Neutrophil (primary cell): ENCODE results near the gene BCCIP.

ENCODE experiments used
- H3K27ac ChIP-seq: fragments of 200-600 bp; sonication (generic); 2 replicates; pipeline ENCODE4 v1.5.1; 2016; ENCODE audit warnings: mild to moderate bottlenecking, moderate library complexity
- H3K27me3 ChIP-seq: fragments of 200-600 bp; sonication (generic); 2 replicates; pipeline ENCODE4 v1.6.0; 2016; ENCODE audit warnings: mild to moderate bottlenecking
- H3K36me3 ChIP-seq: fragments of 200-600 bp; sonication (generic); 2 replicates; pipeline ENCODE4 v1.5.1; 2017
- H3K4me1 ChIP-seq, 2 experiments: fragments of 200-600 bp in 1 of 2; sonication (generic) in 1 of 2; 1 replicate in 1 of 2; 2 replicates in 1 of 2; pipeline versions ENCODE4 v1.5.1 to v1.6.1; 2013 to 2016; ENCODE audit warnings: low read depth in 1 of 2, low read length in 1 of 2, mild to moderate bottlenecking in 1 of 2, moderate library complexity in 1 of 2; ENCODE audit not compliant: control insufficient read depth in 1 of 2, insufficient read depth in 1 of 2
- H3K4me3 ChIP-seq, 2 experiments: fragments of 200-600 bp in 1 of 2; sonication (generic) in 1 of 2; 1 replicate in 1 of 2; 2 replicates in 1 of 2; pipeline ENCODE4 v1.5.1; 2013 to 2016; ENCODE audit warnings: low read depth in 1 of 2, low read length in 1 of 2, mild to moderate bottlenecking in 1 of 2, moderate library complexity in 1 of 2
- H3K9me3 ChIP-seq: fragments of 200-600 bp; sonication (generic); 2 replicates; pipeline ENCODE4 v1.5.1; 2016
- TF ChIP-seq, protein P1 (sequence below): fragments of 200-600 bp; sonication (generic); IDR thresholded peaks from 2 replicates; pipeline ENCODE4 v1.5.1; 2016; ENCODE audit warnings: antibody characterized with exemption

Gene BCCIP

DNA sequence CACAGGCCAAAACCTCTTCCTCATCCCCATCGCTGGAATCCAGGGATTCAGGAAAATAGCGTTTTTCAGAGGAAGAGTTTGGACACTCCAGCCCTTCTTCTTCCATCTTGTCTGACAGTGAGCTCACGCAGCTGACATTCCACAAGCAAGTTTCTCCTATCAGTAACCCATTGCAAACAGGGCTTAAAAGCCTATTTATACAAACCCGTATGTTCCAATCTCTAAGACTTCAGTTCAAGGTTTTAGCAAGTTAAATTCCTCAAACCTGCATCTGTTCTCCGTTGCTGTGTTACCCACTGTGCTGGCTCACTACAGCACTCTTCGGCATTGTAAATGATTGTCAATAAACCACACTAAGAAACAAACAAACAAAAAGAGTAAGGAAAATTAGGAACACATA, 57.4 kb downstream of the BCCIP start:
- TF ChIP-seq, protein P1, sequence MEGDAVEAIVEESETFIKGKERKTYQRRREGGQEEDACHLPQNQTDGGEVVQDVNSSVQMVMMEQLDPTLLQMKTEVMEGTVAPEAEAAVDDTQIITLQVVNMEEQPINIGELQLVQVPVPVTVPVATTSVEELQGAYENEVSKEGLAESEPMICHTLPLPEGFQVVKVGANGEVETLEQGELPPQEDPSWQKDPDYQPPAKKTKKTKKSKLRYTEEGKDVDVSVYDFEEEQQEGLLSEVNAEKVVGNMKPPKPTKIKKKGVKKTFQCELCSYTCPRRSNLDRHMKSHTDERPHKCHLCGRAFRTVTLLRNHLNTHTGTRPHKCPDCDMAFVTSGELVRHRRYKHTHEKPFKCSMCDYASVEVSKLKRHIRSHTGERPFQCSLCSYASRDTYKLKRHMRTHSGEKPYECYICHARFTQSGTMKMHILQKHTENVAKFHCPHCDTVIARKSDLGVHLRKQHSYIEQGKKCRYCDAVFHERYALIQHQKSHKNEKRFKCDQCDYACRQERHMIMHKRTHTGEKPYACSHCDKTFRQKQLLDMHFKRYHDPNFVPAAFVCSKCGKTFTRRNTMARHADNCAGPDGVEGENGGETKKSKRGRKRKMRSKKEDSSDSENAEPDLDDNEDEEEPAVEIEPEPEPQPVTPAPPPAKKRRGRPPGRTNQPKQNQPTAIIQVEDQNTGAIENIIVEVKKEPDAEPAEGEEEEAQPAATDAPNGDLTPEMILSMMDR = no peak
- H3K36me3 ChIP-seq = no peaks in the 10 kb centered on the region
- no peaks in the 10 kb centered on the region for H3K9me3 ChIP-seq
- H3K27me3 ChIP-seq = no peaks in the 10 kb centered on the region
- H3K4me1 ChIP-seq = no peaks in the 10 kb centered on the region
- no peak overlapping the region for H3K4me3 ChIP-seq
- no peak overlapping the region for H3K27ac ChIP-seq

DNA sequence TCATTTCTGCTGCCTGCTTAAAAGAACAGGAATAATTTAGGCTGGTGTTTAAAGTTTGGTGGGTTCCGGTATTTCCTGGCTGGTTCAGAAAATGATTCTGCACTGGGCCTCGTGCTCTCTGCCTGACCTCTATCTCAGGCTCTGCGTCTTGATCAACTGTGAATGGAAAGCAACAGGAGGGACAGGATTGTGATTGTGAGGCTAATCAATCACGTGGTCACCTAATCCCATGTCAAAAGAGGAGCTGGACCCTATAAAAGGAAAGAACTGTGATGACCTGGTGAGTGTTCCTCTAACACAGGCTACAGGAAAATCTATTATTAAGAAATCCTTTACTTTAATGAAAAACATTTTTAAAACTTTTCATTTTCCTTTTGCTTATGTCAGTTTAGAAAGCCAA, 57.8 kb downstream of the BCCIP start, which contains the start of gene DHX32:
TSS of gene DHX32 (minus strand) at position 101 of the 400 bp plus-strand sequence. CDS start 468 bp downstream, outside the sequence.
- Histone ChIP-seq H3K27ac (no peak within 1 kb of the TSS), H3K27me3 (no peaks in the 10 kb centered on the region), H3K36me3 (no peaks in the 10 kb centered on the region), H3K9me3 (no peaks in the 10 kb centered on the region), H3K4me3 (no peak within 1 kb of the TSS), H3K4me1 (no peaks in the 10 kb centered on the region)
- TF ChIP-seq, protein P1 = no peak

DNA sequence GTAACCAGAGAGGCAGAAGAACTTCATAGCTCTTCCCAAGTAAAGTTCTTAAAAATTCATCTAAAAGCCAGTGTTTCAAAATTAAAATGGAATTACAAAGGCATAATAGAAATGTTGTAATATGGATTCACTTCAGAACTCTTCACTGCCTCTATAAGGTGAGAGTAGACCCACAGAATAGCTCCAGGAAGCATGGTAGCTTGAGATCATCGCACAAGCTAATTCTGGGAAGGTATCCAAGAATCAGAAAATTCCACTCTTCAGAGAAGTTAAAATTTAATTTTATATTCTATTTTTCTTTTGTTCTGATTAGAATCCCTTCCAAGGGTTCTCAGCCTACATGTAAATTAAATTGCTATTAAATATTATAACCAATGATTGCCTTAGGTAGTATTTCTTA, 59.2 kb downstream of the BCCIP start:
- TF ChIP-seq, protein P1 = no peak
- no peak overlapping the region for H3K4me3 ChIP-seq
- H3K27me3 ChIP-seq = no peaks in the 10 kb centered on the region
- H3K36me3 ChIP-seq = no peaks in the 10 kb centered on the region
- H3K4me1 ChIP-seq = no peaks in the 10 kb centered on the region
- H3K9me3 ChIP-seq = no peaks in the 10 kb centered on the region
- H3K27ac ChIP-seq = no peak overlapping the region

DNA sequence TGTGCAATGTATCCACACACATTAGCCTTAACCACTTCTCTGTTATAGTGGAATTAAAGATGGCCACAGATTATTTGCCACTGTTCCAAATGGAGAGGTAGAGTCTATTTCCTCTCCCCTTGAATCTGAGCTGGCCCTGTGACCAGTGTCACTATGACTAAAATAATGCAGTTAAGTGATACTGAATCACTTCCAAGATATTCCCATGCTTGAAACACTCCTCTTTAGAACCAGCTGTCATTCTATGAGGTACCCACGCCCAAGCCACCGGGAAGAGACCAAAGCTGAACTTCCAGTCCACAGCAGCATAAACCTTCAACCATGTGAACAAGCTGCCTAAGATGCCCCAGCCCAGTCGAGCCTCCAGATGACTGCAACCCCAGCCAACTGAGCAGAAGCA, 59.9 kb downstream of the BCCIP start:
- Histone ChIP-seq H3K27me3 (no peaks in the 10 kb centered on the region), H3K4me1 (no peaks in the 10 kb centered on the region), H3K36me3 (no peaks in the 10 kb centered on the region), H3K4me3 (no peak overlapping the region), H3K27ac (no peak overlapping the region), H3K9me3 (no peaks in the 10 kb centered on the region)
- TF ChIP-seq, protein P1 = no peak
